Lower lobe of right lung (tissue), 2 donors: Measurements from ENCODE around the gene CREBL2. TPM values are rescaled to one million over a fixed set of nuclear protein-coding genes. Genes with fewer than 3 reads are reported as not detected.
A peak's percentile ranks its signal among the peaks of the same experiment; 100 is the strongest.

ENCODE experiments used
- ATAC-seq, 2 donors: fragments of 200-7000 bp; cut with Tn5 transposase; one replicate each; pipeline ENCODE4 v1.9.1; 2020 to 2022; ENCODE audit warnings: mild to moderate bottlenecking in 2 of 2, moderate library complexity in 2 of 2
- DNase-seq: peaks from one replicate; pipeline ENCODE4 v3.0.0-alpha.2; 2020
- H3K27ac ChIP-seq: fragments of 200-600 bp; one replicate; pipeline ENCODE4 v1.8.0; 2022
- H3K27me3 ChIP-seq: fragments of 200-600 bp; one replicate; pipeline ENCODE4 v1.8.0; 2022; ENCODE audit warnings: low read depth
- H3K36me3 ChIP-seq: fragments of 200-600 bp; one replicate; pipeline ENCODE4 v1.8.0; 2022; ENCODE audit warnings: mild to moderate bottlenecking
- H3K4me1 ChIP-seq: fragments of 200-600 bp; one replicate; pipeline ENCODE4 v1.8.0; 2022
- H3K4me3 ChIP-seq: fragments of 200-600 bp; one replicate; pipeline ENCODE4 v1.8.0; 2022; ENCODE audit warnings: mild to moderate bottlenecking
- H3K9me3 ChIP-seq: fragments of 200-600 bp; one replicate; pipeline ENCODE4 v1.8.0; 2022
- intact Hi-C: fragments of 100-400 bp; cut with DNase I; formaldehyde crosslinking; loops from one replicate; pipeline ENCODE4 v1.11.0; 2022
- total RNA-seq: library from RNA; stranded (reverse); fragmentation: NEBNext Ultra II Directional; extraction: Animal tissue kit (Norgen Biotek cat#: 25700); gene quantifications from one replicate; pipeline ENCODE4 v1.2.1, GENCODE V29; 2021
- TF ChIP-seq, protein P1 (sequence below): fragments of 200-600 bp; IDR thresholded peaks from one replicate; pipeline ENCODE4 v1.8.0; 2022; ENCODE audit warnings: antibody characterized with exemption, mild to moderate bottlenecking
- donor health status: DM: no; HTN: yes; CAD: no; lungs with severe emphysema.

Gene CREBL2
- total RNA-seq, 1 donor from 2014 or later, result 46.3 TPM

DNA sequence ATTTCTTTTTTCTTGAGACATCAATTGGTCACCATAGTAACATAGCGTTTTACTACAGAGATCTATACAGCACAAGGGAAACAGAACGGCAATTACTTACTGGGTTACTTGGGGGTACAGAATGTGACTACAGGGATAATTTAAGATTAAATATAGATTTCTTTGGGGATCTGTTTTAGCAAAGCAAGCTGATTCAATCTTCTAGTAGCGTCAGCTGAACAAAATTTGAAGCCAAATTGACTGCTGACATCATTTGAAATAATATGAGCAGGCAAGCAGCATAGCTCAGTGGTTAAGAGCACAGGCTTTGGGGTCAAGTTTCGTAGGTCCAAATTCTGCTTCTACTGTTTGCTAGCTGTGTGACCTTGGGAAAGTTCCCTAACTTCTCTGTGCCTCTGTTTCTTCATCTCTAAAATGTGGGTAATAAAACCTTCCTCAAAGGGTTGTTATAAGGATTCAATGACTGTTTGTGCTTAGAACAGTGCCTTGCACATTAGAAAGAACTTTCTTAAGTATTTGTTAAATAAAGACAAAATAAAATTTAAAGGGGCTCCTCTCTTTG is 71.5 kb downstream of the CREBL2 start:
- H3K27ac ChIP-seq, result no peak overlapping the region
- no peaks in the 10 kb centered on the region for H3K36me3 ChIP-seq
- ATAC-seq (no peak), DNase-seq (no peak)
- intact Hi-C loops, result no loop called here
- H3K4me1 ChIP-seq, result peaks cover 7% of the 10 kb centered on the region
- H3K9me3 ChIP-seq, result no peaks in the 10 kb centered on the region
- TF ChIP-seq, protein P1, sequence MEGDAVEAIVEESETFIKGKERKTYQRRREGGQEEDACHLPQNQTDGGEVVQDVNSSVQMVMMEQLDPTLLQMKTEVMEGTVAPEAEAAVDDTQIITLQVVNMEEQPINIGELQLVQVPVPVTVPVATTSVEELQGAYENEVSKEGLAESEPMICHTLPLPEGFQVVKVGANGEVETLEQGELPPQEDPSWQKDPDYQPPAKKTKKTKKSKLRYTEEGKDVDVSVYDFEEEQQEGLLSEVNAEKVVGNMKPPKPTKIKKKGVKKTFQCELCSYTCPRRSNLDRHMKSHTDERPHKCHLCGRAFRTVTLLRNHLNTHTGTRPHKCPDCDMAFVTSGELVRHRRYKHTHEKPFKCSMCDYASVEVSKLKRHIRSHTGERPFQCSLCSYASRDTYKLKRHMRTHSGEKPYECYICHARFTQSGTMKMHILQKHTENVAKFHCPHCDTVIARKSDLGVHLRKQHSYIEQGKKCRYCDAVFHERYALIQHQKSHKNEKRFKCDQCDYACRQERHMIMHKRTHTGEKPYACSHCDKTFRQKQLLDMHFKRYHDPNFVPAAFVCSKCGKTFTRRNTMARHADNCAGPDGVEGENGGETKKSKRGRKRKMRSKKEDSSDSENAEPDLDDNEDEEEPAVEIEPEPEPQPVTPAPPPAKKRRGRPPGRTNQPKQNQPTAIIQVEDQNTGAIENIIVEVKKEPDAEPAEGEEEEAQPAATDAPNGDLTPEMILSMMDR, result no peak
- H3K4me3 ChIP-seq, result no peak overlapping the region
- no peaks in the 10 kb centered on the region for H3K27me3 ChIP-seq

DNA sequence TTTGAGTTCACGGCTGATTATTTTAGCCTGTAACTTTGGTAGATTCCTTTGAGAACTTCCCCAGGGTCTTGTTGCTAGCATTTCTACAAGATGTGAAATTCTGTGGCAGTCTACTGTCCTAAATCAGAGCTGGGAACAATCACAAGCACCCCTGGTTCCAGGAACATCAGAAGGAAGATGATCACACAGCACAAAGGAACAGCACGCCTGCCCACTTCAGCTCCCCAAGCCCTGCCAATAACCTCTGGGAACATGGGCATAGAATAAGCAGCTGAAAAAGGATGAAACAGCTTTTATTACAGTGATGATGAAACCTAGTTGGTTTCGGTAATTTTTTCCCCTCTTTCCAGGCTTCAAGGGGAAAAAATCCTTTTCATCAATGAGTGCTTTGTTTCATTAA is 72.0 kb downstream of the CREBL2 start:
- no peak for DNase-seq
- no peaks in the 10 kb centered on the region for H3K36me3 ChIP-seq
- ATAC-seq, result no peak
- H3K27me3 ChIP-seq, result no peaks in the 10 kb centered on the region
- no peak overlapping the region for H3K4me3 ChIP-seq
- H3K9me3 ChIP-seq, result no peaks in the 10 kb centered on the region
- peaks cover 7% of the 10 kb centered on the region for H3K4me1 ChIP-seq
- TF ChIP-seq, protein P1, result no peak
- H3K27ac ChIP-seq, result no peak overlapping the region
- intact Hi-C loops, result no loop called here

DNA sequence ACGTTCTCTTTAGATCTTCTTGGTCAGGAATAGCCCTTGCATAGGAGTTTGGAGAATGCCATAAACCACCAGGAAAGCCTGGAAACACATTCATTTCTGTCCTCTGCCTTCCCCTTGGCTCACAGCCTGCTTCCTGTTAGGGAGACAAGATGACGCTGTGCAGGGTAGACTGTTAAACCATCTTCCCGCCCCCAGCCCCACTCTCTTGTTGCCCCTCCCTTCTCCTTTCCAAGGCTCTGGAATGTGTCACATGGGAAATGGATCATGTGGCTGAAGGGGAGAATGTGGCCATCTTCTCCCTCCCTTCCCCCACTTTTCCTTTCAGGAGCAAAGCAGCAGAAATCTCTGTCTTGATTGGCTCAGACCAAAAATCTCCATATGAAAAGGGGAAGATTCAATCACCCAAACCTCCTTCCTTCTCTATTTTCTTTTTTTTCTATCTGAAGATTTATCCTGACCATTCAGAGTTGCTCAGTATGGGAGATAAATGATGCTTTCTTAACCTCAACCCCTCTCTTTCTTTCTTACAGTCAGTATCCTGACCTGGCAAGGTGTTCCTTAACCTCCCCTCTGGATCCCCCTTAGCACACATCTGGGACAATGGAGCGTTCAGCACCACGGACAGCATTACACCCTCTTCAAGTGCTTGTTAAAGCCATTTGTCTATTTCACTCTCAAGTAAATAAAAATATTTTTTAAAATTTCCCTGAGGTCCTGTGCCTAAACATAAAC is 72.9 kb downstream of the CREBL2 start:
- H3K27ac ChIP-seq, result no peak overlapping the region
- peak in 1 of 2 donors; percentile 50 for ATAC-seq
- no peak for DNase-seq
- no peak overlapping the region for H3K4me3 ChIP-seq
- H3K27me3 ChIP-seq, result no peaks in the 10 kb centered on the region
- TF ChIP-seq, protein P1, result no peak
- no peaks in the 10 kb centered on the region for H3K9me3 ChIP-seq
- peaks cover 7% of the 10 kb centered on the region for H3K4me1 ChIP-seq
- intact Hi-C loops, result no loop called here
- no peaks in the 10 kb centered on the region for H3K36me3 ChIP-seq

DNA sequence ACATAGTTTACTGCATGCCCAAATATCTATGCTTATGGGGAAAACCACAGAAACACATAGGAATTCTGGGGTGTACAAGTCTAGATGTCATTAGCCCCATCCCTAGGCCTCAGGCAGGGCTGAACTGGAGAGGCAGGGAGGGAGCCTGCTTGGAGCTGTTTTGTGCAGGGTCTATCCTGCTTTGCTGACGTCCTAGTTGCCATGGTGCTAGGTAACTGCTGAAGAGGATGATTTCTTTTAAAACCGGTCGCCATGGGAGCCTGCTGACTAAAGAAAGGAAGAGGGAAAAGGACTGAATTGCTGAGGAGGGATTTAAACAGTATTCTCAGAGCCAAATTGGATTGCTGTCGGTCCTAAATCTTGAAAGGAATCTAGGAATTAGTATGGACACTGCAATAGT is 73.6 kb downstream of the CREBL2 start:
- ATAC-seq, result no peak
- no peak for DNase-seq
- Histone ChIP-seq H3K27me3 (no peaks in the 10 kb centered on the region), H3K4me1 (peaks cover 7% of the 10 kb centered on the region), H3K36me3 (no peaks in the 10 kb centered on the region), H3K4me3 (no peak overlapping the region), H3K9me3 (no peaks in the 10 kb centered on the region), H3K27ac (no peak overlapping the region)
- TF ChIP-seq, protein P1, result no peak
- intact Hi-C loops, result no loop called here

DNA sequence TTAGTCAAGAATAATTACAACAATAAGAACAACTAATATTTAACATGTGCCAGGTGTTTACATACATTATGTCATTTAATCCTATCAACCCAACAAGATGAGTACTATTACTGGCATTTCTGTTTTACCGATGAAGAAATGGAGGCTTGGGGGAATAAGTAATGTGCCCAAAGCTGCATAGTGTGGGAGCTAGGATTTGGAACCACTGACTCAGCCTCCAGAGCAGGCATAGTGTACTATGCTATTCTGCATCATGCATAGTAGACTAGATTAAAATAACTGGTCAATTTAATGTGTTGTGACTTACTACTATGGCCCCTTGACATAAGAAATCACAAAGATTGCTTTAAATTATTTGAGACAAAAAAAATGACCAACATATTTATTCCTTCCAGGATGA is 74.8 kb downstream of the CREBL2 start:
- intact Hi-C loops, result no loop called here
- no peaks in the 10 kb centered on the region for H3K9me3 ChIP-seq
- TF ChIP-seq, protein P1, result no peak
- no peak overlapping the region for H3K4me3 ChIP-seq
- H3K27me3 ChIP-seq, result no peaks in the 10 kb centered on the region
- H3K4me1 ChIP-seq, result peaks cover 7% of the 10 kb centered on the region
- H3K36me3 ChIP-seq, result no peaks in the 10 kb centered on the region
- no peak overlapping the region for H3K27ac ChIP-seq
- DNase-seq (no peak), ATAC-seq (no peak)
